Activated naive CD4-positive, alpha-beta T cell treated with anti-CD3 and anti-CD28 coated beads, Interleukin-2, amount 50 U/mL, for 16 hours (primary cell): ENCODE results near the gene PRKCI.
"Not testable (repeated sequence)": the region's sequence is repeated elsewhere in the genome, so short reads cannot be mapped to it uniquely, and the experiment has no call there.

Experiments used
- DNase-seq: peaks from one replicate; pipeline ENCODE4 v3.0.0-alpha.2; 2020

The PRKCI gene

DNA sequence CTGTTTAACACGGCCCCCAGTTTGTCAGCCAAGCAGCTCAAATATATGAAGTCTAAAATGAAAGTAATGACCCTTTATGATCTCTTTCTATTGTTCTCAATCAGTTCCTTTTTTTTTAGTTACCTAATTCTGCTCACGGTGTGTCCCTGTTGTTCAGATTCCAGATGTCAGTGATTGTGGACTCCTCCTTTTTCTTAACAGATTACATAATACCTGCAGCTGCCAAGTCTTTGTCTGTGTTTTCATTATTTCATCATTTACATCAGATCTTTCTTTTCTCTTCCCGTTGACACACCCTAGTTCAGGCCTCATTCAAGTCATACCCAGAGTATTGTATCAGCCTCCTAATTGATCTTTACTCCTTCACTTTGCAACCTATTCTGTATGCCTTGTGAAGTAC, 79.2 kb downstream of the PRKCI start:
- DNase-seq, result no peak

DNA sequence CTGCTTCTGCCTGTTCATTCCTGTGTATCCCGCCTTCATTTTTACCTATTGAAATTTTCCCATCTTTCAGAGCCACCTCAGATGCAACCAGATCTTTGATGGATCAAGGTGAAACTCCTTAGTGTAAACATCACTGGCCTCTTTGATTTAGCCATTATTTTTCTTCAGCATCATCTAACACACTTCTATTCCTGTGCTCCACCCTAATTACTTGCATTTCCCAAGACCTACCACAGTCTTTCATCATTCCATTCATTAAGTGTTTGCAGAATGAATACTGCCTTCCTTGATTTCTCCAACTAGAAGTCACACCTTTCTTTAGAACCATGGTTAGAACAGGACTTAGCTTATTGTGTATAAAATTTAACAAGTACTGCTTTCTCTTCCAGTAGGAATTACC, 79.8 kb downstream of the PRKCI start:
- no peak for DNase-seq

DNA sequence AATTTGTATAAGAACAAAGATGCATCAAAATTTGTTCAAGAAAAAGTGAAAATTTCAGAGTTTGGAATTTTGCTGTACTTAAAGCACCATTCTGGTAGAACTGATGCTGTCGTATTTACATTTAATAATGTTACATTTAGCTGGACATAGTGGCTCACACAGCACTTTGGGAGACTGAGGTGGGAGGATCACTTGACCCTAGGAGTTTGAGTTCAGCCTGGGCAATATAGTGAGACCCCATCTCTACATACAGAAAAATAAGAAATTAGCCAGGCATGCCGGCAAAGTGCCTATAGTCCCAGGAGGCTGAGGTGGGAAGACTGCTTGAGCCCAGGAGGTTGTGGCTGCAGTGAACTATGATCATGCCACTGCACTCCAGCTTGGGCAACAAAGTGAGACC, 83.8 kb downstream of the PRKCI start:
- DNase-seq, result no peak

DNA sequence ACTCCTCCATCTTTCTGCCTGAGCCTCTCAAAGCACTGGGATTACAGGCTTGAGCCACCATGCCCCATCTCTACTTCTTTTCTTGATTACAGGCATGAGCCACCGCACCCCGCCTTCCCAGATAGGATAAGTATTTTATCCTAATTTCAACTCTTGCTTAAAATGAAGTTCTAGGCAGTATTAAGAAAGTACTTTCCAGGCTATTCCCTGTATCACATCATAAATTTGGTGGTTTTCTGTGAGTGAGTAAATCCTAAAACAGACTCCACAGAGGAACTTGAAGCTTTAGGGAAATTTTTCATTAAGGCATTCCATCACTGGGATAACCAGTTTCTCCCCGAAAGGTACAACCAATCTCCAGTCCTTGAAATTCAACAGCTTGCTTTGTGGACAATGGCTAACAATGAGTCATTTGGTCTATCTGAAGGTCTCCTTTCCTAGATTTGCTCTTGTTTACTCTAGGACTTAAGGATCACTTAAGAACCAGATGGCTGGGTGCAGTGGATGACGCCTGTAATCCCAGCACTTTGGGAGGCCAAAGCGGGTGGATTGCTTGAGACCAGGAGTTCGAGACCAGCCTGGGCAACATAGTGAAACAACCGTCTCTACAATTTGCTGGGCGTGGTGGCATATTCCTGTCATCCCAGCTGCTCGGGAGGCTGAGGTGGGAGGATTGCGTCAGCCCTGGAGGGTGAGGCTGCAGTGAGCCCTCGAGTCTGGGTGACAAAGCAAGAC, 85.6 kb downstream of the PRKCI start:
- DNase-seq, result no peak

DNA sequence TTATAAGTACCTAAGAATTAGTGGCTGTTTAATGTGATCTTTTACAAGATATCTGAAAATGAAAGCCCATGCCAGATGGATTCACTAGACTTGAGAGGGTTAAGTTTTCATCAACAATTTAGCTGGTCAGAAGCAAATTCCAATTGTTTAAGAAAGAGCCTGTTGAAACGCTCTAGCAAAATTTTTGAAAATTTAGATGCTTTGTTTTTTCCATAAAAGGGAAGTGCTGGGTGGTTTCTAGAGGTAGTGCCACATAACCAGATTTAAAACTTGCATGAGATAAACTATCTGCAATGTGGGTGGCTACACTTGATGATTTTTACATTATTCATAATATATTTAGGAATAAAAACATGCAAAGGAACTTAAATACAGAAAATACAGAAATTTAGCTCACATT, 86.8 kb downstream of the PRKCI start:
- DNase-seq, result no peak

DNA sequence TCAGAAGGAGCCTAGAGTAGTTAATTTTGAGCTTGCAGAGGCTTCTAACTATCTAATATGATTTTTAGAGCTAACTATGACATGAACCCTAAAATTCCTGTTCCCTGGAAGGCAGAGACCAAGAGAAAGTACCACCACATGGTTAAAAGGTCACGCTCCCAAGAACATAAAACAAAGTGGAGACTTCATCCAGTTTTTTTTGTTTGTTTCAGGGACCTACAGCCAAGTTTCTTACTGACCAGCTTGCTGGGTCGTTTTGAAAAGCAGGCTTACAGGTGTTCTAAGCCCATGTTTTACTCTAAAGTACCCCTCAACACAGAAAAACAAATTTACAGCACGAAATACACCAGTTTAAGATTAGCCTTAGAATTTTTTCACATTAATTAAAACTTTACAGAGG, 95.7 kb downstream of the PRKCI start:
- DNase-seq, result no peak

DNA sequence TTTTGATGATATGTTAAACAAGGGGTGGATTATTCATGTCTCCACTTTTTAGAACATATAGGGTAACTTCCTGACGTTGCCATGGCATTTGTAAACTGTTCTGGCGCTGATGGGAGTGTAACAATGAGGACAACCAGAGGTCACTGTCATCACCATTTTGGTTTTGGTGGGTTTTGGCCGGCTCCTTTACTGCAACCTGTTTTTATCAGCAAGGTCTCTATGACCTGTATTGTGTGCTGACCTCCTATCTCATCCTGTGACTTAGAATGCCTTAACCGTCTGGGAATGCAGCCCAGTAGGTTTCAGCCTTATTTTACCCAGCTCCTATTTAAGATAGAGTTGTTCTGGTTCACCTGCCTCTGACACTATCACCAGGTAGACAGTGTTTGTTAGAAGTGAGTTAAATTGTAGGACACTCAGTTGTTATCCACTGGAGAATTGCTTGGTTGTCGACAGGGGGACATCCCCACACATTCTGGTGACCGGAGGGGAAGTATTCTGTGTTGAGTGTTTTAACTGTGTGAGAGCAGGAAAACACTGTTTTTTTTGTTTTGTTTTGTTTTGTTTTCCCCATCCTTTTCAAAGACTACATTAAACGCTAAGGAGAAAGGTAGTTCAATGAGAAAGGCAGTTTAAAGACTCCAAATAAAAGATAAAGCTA, 98.4 kb downstream of the PRKCI start:
- no peak for DNase-seq

DNA sequence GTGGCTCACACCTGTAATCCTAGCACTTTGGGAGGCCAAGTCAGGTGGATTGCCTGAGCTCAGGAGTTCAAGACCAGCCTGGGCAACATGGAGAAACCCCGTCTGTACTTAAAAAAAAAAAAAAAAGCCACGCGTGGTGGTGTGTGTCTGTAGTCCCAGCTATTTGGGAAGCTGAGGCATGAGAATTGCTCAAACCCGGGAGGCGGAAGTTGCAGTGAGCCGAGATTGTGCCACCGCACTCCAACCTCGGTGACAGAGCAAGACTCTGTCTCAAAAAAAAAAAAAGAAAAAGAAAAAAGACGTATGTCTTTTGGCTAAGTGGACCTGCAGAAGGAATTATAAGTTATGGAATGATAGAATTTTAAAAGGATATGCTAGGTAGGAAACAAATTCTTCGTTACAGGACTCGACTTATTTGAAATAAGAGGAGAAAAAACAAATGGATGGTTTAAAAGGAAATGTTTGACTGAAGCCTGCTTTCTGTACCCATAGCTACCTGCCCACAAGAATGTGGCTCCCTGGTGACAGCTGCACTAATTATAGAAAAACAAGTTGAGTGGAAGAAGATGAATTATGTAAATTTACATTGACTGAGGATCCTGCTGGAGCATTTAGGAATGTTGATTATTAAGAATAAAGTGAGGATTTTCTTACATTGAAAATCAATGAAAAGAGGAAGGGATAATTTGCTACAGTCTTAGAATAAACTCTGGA, 99.3 kb downstream of the PRKCI start:
- no peak for DNase-seq

DNA sequence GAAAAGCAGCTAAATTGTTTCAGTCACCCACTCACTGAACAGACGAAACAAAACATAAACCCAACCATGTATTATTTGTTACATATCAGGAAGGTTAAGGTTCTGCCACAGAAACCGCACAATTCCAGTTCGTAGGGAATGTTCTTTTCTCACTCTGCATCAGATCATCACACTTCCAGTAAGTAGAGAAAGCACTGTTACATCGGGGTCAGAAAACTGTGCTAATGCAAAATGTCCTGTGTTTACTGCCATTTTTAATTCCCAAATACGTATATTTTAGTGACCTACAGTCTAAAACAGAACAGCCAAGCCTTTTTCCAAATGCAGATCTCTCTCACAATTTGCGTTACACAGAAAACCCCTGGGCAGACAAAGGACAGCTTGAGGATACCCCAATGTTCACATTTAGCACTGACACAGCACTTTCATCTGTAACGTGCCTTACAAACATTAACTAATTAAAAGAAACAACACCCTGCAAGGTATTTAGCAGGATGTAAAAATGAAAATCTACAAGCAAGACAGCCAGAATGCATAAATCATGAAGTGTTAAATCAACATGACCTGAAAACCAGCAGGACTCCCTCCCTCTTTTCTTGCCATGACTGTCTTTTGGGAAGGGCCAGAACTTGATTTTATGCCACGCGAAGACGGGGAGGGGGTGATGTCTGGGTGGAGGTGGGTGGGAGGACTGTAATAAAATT, 100.5 kb downstream of the PRKCI start:
- no peak for DNase-seq

DNA sequence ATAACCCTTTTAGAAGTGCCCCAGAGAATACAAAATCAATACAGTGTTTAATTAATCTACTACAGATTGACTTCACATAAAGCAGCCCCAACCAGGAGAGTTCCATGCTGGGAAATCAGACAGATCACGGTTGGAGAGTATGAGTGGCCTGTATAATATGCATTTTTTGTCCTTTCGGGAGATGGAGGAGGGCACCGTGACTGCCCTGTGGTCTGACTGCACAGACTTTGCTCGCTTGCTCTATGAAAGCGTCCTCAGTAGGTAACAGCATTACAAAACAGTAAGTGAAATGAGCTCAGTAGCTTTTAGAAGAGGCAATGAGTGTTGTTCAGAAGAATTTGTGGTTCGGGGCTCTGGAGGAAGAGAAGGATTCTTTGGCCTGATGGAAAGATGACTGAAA, 101.1 kb downstream of the PRKCI start:
- no peak for DNase-seq

DNA sequence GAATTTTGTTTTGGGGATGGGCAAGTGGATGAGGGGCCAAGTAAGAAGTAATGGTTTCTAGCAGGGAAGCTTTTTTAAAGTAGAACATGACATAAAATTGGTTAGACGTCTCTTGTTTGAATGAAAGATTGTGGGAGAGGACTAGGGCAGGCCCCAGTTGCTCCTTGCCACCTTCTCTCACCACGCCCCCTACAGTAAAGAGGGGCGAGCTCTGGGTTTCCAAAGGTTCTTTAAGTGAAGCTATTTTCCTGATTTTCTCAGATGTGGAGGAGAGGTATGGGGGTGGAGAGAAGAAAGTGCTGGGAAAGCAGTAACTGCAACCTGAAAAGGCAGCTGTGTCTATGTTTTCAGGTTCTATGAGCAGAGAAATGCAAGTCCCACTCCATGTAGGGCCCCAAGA, 102.7 kb downstream of the PRKCI start:
- no peak for DNase-seq

DNA sequence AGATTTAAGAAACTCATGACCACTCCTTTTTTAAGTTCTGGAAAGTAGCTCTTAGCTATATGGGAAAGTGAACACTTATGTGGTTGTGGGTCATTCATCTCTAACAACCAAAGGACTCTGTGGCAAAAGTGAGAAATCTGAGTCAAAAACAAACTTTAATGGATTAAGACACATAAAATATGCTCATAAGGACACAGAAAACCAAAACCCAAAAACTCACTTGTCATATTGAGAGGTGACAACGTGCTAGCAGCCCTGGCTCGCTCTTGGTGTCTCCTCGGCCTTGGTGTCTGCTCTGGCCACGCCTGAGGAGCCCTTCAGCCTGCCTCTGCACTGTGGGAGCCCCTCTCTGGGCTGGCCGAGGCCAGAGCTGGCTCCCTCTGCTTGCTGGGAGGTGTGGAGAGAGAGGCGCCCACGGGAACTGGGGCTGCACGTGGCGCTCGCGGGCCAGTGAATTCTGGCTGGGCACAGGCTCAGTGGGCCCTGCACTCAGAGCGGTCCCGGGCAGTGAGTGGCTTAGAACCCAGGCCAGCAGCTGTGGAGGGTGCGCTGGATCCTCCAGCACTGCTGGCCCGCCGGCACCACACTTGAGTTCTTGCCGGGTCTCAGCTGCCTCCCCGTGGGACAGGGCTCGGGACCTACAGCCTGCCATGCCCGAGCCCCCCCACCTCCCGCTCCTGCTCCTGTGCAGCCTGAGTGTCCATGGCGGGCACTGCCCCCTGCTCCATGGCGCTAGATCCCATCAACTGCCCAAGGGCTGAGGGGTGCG, 105.0 kb downstream of the PRKCI start:
- no peak for DNase-seq

DNA sequence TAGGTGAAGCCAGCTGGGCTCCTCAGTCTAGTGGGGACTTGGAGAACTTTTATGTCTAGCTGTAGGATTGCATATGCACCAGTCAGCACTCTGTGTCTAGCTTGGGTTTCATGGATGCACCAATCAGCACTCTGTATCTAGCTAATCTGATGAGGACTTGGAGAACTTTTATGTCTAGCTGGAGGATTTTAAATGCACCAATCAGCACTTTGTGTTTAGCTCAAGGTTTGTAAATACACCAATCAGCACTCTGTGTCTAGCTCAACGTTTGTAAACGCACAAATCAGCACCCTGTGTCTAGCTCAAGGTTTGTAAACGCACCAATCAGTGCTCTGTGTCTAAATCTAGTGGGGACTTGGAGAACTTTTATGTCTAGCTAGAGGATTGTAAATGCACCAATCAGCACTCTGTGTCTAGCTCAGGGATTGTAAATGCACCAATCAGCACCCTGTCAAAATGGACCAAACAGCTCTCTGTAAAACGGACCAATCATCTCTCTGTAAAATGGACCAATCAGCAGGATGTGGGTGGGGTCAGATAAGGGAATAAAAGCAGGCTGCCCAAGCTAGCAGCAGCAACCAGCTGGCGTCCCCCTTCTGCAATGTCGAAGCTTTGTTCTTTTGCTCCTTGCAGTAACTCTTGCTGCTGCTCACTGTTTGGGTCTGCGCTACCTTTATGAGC, 105.8 kb downstream of the PRKCI start:
- not testable (repeated sequence) for DNase-seq

DNA sequence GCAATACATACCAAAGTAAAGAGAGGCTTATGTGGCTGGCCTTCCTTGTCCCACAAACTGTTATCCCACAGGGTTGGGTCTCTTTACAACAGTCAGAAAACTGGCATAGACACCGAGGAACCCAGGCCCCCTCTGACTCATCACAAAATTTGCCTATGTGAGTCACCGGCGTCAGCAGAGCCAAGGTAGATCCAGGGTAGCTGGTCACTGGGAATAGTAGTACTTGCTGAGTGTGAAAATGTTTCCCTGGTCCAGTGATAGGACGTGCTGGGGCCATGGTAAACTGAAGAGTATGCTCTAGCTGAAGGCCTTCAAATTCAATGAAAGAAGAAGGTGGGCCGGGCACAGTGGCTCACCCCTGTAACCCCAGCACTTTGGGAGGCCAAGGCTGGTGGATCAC, 108.1 kb downstream of the PRKCI start:
- DNase-seq, result no peak

DNA sequence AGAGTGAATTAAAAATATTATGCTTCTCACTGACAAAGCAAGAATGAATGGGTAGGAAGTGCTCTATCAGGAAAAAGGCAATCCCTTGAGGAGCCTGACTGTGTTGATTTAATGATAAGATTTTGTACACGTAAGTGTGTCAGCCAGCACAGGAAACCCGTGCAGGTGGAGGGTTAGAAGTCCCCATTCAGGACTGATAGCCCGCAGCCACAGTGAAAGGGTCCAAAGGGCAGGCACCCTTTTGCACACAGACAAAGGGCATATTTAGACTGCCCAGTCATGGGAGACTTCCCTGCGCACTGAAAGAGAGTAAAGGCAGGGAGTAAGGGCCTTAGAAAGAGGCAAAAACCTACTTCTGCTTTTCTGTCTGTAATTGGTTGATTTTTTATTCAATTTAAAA, 108.9 kb downstream of the PRKCI start:
- no peak for DNase-seq

DNA sequence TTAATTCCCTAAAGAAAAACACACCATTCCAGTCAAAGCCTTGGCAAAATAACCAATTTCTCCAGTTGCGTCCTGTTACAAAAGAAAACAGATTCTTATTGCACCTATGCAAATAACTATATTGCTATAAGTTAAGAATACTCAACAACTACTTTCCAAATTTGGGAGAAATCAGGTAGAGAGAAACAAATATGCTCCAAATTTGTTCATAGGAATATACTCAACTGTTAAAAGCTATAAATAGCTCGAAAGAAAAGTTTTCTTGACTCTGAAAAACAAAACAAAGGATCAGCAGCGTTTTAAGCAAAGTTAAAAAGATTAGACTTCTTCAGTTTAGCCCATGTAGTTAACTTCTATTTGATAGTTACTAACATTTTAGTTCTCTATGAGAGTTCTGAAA, 115.2 kb downstream of the PRKCI start:
- DNase-seq, result no peak

DNA sequence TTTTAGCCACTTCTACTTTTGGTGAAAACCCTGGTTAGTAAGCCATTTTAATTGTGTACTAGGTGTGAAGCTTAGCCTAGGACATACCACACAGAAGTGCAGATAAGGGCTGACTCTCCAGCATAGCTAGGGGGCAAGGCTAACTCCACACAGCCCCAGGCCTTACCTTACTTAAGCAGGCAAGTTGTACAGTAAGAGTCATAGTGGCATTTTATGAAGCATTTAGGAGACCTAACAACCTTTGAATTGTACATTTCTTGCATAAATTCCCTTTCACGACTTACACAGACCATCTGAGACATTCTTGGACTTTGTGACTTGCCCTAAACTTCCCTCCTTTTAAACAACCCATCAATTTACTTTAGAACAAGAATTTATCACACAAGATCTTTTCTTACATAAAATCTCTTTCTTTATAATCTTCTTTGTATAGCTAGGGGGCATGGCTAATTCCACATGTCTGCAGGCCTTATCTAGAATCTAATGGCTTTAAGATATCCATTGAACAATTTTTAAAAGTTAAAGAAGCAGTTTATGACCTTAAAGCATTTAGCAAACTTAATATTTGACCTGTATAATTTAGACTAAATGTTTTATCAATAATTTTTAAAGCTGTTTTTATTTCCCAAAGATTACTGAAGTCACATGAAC, 116.6 kb downstream of the PRKCI start:
- no peak for DNase-seq

DNA sequence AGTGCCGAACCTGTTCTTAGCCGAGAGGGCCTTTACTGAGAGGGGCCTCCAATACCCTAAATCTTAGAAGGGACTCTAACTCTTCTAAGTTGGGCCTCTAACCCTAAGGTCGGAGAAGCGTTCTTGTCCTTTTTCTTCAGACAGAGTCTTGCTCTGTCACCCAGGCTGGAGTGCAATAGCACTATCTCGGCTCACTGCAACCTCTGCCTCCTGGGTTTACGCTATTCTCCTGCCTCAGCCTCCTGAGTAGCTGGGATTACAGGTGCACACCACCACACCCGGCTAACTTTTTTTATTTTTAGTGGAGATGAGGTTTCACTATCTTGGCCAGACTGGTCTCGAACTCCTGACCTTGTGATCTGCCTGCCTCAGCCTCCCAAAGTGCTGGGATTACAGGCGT, 120.0 kb downstream of the PRKCI start:
- not testable (repeated sequence) for DNase-seq

DNA sequence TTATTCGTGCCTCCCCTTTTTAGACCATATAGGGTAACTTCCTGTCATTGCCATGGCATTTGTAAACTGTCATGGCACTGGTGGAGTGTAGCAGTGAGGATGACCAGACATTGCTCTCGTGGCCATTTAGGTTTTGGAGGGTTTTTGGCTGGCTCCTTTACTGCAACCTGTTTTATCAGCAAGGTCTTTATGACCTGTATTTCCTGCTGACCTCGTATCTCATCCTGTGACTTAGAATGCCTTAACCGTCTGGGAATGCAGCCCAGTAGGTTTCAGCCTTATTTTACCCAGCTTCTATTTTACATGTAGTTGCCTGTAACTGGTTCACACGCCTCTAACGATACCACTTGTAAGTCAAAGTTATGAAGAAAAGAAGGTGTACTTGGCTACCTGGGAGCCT, 121.6 kb downstream of the PRKCI start:
- not testable (repeated sequence) for DNase-seq

DNA sequence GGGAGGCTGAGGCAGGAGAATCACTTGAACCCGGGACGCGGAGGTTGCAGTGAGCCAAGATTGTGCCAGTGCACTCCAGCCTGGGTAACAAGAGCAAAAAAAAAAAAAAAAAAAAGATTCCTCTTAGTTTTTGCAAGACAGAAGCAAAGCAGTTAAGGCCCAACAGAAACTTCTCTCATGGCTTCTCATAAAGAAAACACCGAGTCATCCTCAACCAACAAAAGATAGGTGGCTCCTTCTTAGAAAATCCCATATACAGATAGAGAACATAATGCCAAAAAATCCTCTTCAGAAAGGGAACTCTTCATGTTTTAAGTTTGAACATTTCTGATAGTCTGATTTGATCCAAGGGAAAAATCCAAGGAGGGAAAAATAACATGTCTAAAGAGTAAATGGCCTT, 122.7 kb downstream of the PRKCI start:
- no peak for DNase-seq
